Renal pelvis (tissue), 4 donors: ENCODE data around the gene SMIM26. TPM values are rescaled to one million over a fixed set of nuclear protein-coding genes. Genes with fewer than 3 reads are reported as not detected.

Source experiments
- DNase-seq: peaks from one replicate; pipeline ENCODE4 v3.0.0-alpha.2; 2013
- polyA plus RNA-seq, 3 donors: library from polyadenylated mRNA; unstranded; fragments of 120-200 nt; gene quantifications; one replicate each; pipeline ENCODE4 v1.2.1, GENCODE V29; 2013; ENCODE audit not compliant: insufficient read length in 3 of 3

SMIM26 gene
- polyA plus RNA-seq, 3 donors, result 74.8 to 88.8 (median 79.7) TPM

GRCh38 chr20:18548465-18548864, 18.8 kb upstream of the SMIM26 start:
- DNase-seq, result no peak

- DNase-seq, result no peak
Observed at GRCh38 chr20:18553746-18554145, 13.5 kb upstream of the SMIM26 start.

GRCh38 chr20:18567739-18568091, 483 bp downstream of the SMIM26 start:
- peak; percentile 12 for DNase-seq

- DNase-seq, result no peak
Observed at GRCh38 chr20:18571009-18571408, 3.8 kb downstream of the SMIM26 start.

DNA sequence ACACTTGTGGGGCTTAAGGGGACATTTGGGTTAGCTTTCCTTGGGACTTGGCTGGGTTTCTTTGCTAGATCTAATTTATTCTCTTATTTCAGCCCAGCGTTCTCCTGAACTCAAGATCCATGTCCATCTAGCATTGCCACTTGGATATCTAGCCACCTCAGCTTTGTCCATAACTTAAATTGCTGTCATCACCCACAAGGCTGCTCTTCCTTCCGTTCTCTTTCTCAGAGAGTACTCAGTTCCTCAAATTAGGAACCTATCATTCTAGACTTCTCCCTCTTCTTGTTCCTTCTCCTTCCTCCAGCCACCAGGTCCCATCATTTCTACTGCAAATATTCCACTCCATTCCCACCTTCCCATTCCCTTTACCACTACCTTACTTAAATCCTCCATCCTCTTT, 4.3 kb downstream of the SMIM26 start:
- DNase-seq, result no peak

- no peak for DNase-seq
Observed at GRCh38 chr20:18577942-18578341, 10.7 kb downstream of the SMIM26 start.

- no peak for DNase-seq
Observed at GRCh38 chr20:18578581-18578980, 11.3 kb downstream of the SMIM26 start.

- no peak for DNase-seq
Observed at GRCh38 chr20:18580012-18580411, 12.8 kb downstream of the SMIM26 start.

DNA sequence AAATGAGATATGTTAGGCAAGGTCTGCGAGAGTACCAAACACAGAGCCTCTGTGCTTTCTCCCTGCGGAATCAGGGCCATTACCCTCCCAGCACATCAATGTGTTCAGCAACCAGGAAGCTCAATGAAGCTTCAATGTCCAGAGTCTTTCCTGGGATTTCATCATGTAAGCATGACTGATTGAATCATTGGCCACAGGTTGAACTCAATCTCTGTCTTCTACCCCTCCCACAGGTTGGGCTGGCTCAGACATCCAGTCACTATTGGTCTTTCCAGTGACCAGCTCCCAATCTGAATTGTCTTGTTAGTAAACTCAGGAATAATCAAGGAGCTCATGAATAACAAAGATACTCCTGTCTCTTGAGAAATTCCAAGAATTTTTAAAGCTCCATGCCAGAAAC, 17.9 kb downstream of the SMIM26 start:
- no peak for DNase-seq

DNA sequence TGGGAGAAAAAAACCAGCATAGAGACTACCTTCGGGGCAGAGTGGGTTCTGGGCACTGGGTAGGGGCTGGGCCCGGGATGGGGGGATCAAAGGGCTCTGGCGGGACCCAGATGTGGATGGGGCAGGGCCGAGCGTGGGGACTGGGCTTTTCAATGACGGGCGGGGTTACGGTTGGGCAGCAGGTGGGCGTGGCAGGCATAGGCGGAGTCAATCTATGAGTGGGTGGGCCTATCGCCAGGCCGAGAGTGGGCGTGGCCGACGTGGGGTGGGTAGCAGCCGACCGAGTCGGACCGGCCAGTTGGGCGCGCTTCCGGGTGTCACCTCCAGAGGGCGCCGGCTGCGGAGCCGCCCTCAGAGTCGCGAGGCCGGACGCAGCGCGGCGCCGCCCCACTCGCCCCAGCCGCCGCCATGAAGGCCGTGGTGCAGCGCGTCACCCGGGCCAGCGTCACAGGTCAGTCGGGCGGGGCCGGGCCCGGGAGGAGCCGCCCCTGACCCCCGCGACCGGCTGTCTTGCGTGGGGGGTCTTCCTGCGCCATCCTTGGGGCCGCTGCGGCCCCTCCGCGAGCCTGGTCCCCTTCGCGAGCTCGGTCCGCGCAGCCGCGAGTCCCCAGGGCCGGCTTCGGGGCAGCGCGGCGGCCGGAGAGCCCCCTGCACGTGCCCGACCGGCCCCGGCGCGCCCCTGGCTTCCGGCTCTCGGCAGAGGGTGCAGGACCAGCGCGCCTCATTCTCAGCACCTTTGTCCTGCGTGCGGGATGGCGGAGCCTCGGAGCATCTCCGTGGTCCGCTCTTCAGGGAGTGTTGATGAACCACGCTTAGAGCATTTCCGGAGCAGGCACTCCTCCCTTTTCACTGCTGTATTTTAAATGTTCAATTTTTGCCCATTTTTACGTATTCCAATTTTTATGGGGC, 20.7 kb downstream of the SMIM26 start, which contains the start of gene DTD1:
TSS of gene DTD1 (plus strand) at position 390 of the 909 bp plus-strand sequence. CDS start at position 409, 19 bp downstream.
- DNase-seq, result peak; percentile 77

- DNase-seq, result no peak
Observed at GRCh38 chr20:18588574-18588933, 21.3 kb downstream of the SMIM26 start.

DNA sequence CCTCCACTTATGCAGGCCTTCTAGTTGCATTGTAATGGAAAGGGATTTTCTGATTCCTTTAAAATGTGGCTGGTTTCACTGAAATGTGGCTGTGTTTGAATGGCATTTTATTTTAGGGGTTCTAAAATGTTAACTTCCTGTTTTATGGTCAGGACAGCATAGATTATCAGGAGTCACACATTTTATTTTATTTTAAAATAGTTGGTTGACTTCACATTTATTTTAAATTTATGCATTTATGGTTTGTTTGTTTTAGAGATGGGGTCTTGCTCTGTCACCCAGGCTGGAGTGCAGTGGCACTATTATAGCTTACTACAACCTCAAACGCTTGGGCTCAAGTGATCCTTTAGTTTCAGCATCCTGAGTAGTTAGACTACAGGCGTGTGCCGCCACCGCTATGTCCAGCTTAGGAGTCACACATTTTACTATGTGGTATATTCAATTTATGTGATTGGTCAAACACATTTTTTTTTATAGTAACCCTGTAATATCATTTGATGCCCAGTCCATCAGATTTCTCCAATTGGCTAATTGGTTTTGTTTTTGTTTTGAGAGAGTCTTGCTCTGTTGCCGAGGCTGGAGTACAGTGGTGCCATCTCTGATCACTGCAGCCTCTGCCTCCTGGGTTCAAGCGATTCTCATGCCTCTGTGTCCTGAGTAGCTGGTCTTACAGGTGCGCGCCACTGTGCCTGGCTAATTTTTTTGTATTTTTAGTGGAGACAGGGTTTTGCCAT, 22.9 kb downstream of the SMIM26 start:
- DNase-seq, result no peak

- no peak for DNase-seq
Observed at GRCh38 chr20:18596270-18596669, 29.0 kb downstream of the SMIM26 start.

- DNase-seq, result no peak
Observed at GRCh38 chr20:18609741-18610140, 42.5 kb downstream of the SMIM26 start.

GRCh38 chr20:18611492-18611891, 44.3 kb downstream of the SMIM26 start:
- no peak for DNase-seq

DNA sequence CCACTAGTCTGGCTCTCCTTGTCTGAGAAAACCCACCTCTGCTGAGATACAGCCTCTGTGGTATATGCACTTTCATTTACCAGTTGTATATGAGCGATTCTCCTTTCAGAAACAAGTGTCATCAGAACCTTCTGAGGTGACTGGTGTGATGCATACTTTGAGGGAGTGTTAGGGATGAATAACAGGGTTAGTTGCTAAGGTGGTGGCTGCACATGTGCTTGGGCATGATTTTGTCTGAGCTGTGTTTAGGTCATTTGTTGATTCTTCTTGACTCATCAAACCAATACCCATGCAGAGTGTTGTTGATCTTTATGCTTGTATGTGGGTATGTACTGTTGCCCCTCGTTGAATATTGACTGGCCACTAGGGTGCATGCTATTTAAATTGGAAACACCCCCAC, 46.3 kb downstream of the SMIM26 start:
- no peak for DNase-seq

DNA sequence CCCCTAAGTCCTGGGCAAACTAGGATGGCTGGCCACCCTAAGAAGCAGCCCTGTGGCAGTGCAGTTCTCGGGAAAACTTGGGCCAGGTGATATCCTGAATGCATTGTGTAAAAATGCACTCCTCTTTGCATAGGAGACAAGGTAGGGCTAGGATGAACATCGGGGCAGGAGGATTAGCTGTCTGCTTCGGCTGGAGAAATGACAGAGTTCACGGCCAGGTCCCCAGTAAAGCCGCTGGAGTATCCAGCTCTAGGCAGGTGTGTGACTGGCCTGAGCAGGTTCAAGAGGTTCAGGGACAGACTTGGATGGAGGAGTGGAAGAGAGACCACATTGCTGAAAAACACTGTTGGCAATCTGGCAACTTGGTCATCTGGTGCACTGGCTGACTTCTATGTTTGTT, 47.0 kb downstream of the SMIM26 start:
- DNase-seq, result no peak

- DNase-seq, result no peak
Observed at GRCh38 chr20:18615020-18615650, 47.9 kb downstream of the SMIM26 start.
